Measurements from ENCODE around the gene PDCD2.

DNA sequence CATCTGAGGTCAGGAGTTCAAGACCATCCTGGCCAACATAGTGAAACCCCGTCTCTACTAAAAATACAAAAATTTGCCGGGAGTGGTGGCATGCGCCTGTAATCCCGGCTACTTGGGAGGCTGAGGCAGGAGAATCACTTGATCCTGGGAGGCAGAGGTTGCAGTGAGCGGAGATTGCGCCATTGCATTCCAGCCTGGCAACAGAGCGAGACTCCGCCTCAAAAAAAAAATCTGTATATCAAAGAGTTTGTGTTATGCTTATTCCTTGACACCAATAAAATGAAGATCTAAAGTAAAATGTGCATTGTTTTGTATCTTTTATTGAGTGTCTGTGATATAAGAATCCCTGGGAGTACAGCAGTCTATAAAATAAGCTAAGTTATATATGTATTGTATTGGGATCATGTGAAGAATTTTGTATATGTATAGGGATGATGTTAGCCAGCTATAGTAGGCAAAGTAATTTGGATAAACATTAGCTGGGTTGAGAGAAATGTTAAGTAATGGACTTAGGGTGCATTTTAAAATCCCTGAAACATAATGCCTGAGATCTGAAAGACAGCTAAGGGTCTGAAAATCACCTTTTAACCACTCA, 19.4 kb downstream of the PDCD2 start:
- no peak for TF ChIP-seq YY1 (IDR thresholded peaks at IDR 0.05; ENCODE audit: insufficient read depth, insufficient read length)
- TF ChIP-seq ZNF274 (IDR thresholded peaks at IDR 0.05; ENCODE audit: low read depth, low read length): no peak
- no peak for TF ChIP-seq SUZ12 (IDR thresholded peaks at IDR 0.05; ENCODE audit: extremely low read depth, insufficient read depth, insufficient read length)
